Stomach (tissue), 9 donors: ENCODE results near the gene EXPH5. TPM values are rescaled to one million over a fixed set of nuclear protein-coding genes. Genes with fewer than 3 reads are reported as not detected.

Experiments used
- DNase-seq, 2 donors: peaks; one replicate each; pipeline versions ENCODE4 v3.0.0 to v3.0.0-alpha.2; 2013 to 2019
- H3K27ac ChIP-seq, 5 donors: fragments of 200-600 bp in 4 of 5; sonication (generic) in 4 of 5; one replicate each; pipeline ENCODE4 v1.5.1; 2013 to 2019; ENCODE audit warnings: mild to moderate bottlenecking in 1 of 5, moderate library complexity in 1 of 5
- H3K27me3 ChIP-seq, 3 donors: fragments of 200-600 bp; sonication (generic); one replicate each; pipeline ENCODE4 v1.5.1; 2017 to 2019; ENCODE audit warnings: mixed run types in 1 of 3
- H3K36me3 ChIP-seq, 4 donors: fragments of 200-600 bp; sonication (generic); 1 replicate in 3 of 4; 2 replicates in 1 of 4; pipeline ENCODE4 v1.5.1; 2016 to 2019
- H3K4me1 ChIP-seq, 4 donors: fragments of 200-600 bp; sonication (generic); one replicate each; pipeline ENCODE4 v1.5.1; 2016 to 2019
- H3K4me3 ChIP-seq, 4 donors: fragments of 200-600 bp; sonication (generic) in 3 of 4; one replicate each; pipeline ENCODE4 v1.5.1; 2016 to 2019; ENCODE audit warnings: mild to moderate bottlenecking in 1 of 4
- H3K9me3 ChIP-seq, 4 donors: fragments of 200-600 bp; sonication (generic); one replicate each; pipeline ENCODE4 v1.5.1; 2016 to 2019
- CTCF ChIP-seq, 7 experiments: fragments of 450-650 bp in 4 of 7; fragments of 200-600 bp in 3 of 7; sonication (generic) in 3 of 7; IDR thresholded peaks; one replicate each; pipeline ENCODE4 v1.5.1; 2016 to 2019; ENCODE audit warnings: antibody characterized with exemption in 7 of 7, control low read depth in 2 of 7, mild to moderate bottlenecking in 1 of 7
- EP300 ChIP-seq: sonication (generic); formaldehyde crosslinking; IDR thresholded peaks from one replicate; pipeline ENCODE4 v1.6.1; 2017; ENCODE audit warnings: antibody characterized with exemption
- POLR2A ChIP-seq, 4 donors: fragments of 450-650 bp; IDR thresholded peaks; one replicate each; pipeline ENCODE4 v1.6.1; 2016; ENCODE audit warnings: antibody characterized with exemption in 4 of 4, control low read depth in 2 of 4, mild to moderate bottlenecking in 1 of 4, moderate library complexity in 1 of 4
- POLR2AphosphoS5 ChIP-seq, 3 donors: sonication (generic); formaldehyde crosslinking; IDR thresholded peaks; one replicate each; pipeline ENCODE4 v1.6.1; 2016; ENCODE audit warnings: antibody characterized with exemption in 3 of 3
- WGBS, 5 donors: extraction: QIAGEN DNeasy Blood & Tissue Kit in 3 of 5; methylation state at CpG; one replicate each; pipeline versions ENCODE4 v1.1.5 to v1.1.7; 2013 to 2018; 5-methylcytosine and 5-hydroxymethylcytosine counted together
- intact Hi-C: fragments of 100-400 bp; cut with DNase I; formaldehyde crosslinking; loops from one replicate; pipeline ENCODE4 v1.15.1; 2023; ENCODE audit warnings: low total_unique reads
- polyA plus RNA-seq, 3 donors: library from polyadenylated mRNA; stranded (reverse); fragments of 200-250 nt; gene quantifications; one replicate each; pipeline ENCODE4 v1.2.3, GENCODE V29; 2013
- total RNA-seq, 5 donors: library from RNA; depleted of rRNA; stranded (reverse); fragments of >200 nt; gene quantifications; one replicate each; pipeline versions ENCODE4 v1.1.0 to v1.2.3, GENCODE V29; 2014 to 2016
- donor health status: healthy with polysubstance abuse.
- donor health status: Bipolar disorder and iron deficiency.
- donor health status: healthy.

EXPH5 gene
- total and polyA plus RNA-seq, 8 donors, result 0.75 to 23.7 (median 12.0) TPM

GRCh38 chr11:108558222-108558621 is 35.3 kb downstream of the EXPH5 start:
- H3K4me3 ChIP-seq, result no peak overlapping the region
- TF ChIP-seq EP300 (no peak), CTCF (IDR thresholded peaks at IDR 0.05) (no peak), POLR2AphosphoS5 (IDR thresholded peaks at IDR 0.05) (no peak), POLR2A (IDR thresholded peaks at IDR 0.05) (no peak)
- 95 to 99% (median 96%) methylated on average over 2 of the region's 2 CpGs for WGBS, 5 donors
- no peaks in the 10 kb centered on the region for H3K9me3 ChIP-seq
- intact Hi-C loops, result no loop called here
- H3K27ac ChIP-seq, result no peak overlapping the region
- DNase-seq, result no peak
- no peaks in the 10 kb centered on the region for H3K27me3 ChIP-seq
- H3K4me1 ChIP-seq, result peaks cover 0 to 10% (median 3%) of the 10 kb centered on the region in 4 donors
- H3K36me3 ChIP-seq, result no peaks in the 10 kb centered on the region

DNA sequence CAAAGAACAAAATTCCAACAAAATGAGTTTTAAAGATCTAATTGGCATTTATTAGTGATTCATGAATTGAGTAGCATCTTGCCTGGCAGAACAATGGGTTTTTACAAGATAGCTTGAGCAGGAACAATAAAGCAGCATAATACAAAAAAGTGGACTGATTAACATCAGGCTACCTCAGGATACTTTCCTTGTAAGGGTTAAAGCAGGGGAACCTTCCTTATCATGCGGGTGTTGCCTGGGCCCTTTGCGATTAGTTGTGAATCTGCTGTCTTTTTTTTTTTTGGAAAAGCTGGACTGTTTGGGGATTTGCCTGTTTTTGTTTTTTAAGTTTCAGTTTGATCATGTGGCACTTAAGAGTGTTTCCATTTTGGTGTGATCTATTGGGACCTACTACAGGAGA is 37.5 kb downstream of the EXPH5 start:
- intact Hi-C loops, result no loop called here
- TF ChIP-seq POLR2AphosphoS5 (IDR thresholded peaks at IDR 0.05) (no peak), EP300 (no peak), CTCF (IDR thresholded peaks at IDR 0.05) (no peak), POLR2A (IDR thresholded peaks at IDR 0.05) (no peak)
- Histone ChIP-seq H3K9me3 (no peaks in the 10 kb centered on the region), H3K4me3 (no peak overlapping the region), H3K27ac (no peak overlapping the region), H3K36me3 (no peaks in the 10 kb centered on the region), H3K4me1 (peaks cover 0 to 18% (median 12%) of the 10 kb centered on the region in 4 donors), H3K27me3 (no peaks in the 10 kb centered on the region)
- DNase-seq, result no peak
- 43 to 62% (median 59%) methylated on average over 2 of the region's 2 CpGs for WGBS, 5 donors

DNA sequence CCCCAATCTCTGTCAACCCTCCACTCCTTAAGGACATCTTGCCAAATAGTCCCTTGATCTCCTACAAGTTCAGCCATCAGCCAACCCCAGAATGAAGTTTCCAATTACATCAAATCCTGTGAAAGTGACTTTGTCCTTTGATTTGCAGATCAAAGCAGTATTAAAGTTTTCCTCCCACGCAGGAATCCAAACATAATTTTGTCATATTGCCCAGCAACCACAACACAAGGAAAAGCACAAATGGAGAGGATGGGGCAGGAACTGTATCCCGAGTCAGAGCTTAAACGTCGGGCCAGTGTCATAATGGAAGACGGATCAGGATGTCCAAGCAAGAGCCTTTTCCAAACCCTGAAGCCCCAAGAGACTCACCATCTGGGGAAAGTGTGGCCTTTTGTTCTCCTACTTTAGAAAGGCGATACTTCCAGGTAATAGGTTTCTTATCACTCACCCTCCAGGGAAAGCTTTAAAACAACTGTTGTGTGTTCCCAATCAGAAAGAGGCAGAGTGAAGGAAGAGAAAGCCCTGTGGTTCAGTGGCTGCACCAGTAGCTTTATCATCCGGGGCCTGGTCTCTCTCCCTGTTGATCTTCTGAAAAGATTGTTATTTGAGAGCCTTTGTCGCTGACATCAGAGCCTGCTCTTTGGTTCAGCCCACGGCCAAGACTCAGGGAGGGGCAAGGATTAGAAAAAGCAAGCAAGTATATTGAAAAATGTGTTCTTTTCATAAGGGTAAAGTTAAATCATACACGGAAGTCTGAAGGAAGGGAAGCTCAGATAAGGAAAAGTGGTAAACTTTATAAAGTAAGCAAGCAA is 41.7 kb downstream of the EXPH5 start:
- intact Hi-C loops, result no loop called here

GRCh38 chr11:108549319-108549885 is 44.2 kb downstream of the EXPH5 start:
- Histone ChIP-seq H3K4me3 (no peak overlapping the region), H3K9me3 (no peaks in the 10 kb centered on the region), H3K36me3 (no peaks in the 10 kb centered on the region), H3K27me3 (no peaks in the 10 kb centered on the region), H3K4me1 (peaks cover 0 to 29% (median 12%) of the 10 kb centered on the region in 4 donors), H3K27ac (no peak overlapping the region)
- TF ChIP-seq POLR2A (IDR thresholded peaks at IDR 0.05) (no peak), EP300 (no peak), CTCF (IDR thresholded peaks at IDR 0.05) (no peak), POLR2AphosphoS5 (IDR thresholded peaks at IDR 0.05) (no peak)
- 46 to 59% (median 49%) methylated on average over 3 of the region's 3 CpGs for WGBS, 5 donors
- intact Hi-C loops, result no loop called here
- no peak for DNase-seq

More for the DNA sequence above, 41.7 kb downstream of the EXPH5 start:
- Histone ChIP-seq H3K4me3 (no peak overlapping the region), H3K9me3 (no peaks in the 10 kb centered on the region), H3K36me3 (no peaks in the 10 kb centered on the region), H3K27me3 (no peaks in the 10 kb centered on the region), H3K4me1 (peaks cover 0 to 19% (median 12%) of the 10 kb centered on the region in 4 donors), H3K27ac (peak overlapping the region; percentile 33 to 69 (median 56))
- no peak for TF ChIP-seq POLR2A (IDR thresholded peaks at IDR 0.05)
- TF ChIP-seq CTCF (IDR thresholded peaks at IDR 0.05), result no peak
- no peak for TF ChIP-seq EP300
- no peak for TF ChIP-seq POLR2AphosphoS5 (IDR thresholded peaks at IDR 0.05)
- peak in 1 of 2 donors; percentile 80 for DNase-seq
- WGBS, 5 donors, result 24 to 41% (median 27%) methylated on average over 10 of the region's 10 CpGs
